Smooth muscle cell of bladder (primary cell): ENCODE data around the gene RASD1. TPM values are rescaled to one million over a fixed set of nuclear protein-coding genes. Genes with fewer than 3 reads are reported as not detected.

Experiments
- total RNA-seq: library from RNA; depleted of rRNA; stranded (reverse); fragments of >200 nt; gene quantifications from 2 replicates; pipeline ENCODE4 v1.2.3, GENCODE V29; 2014

Gene RASD1
- 2.4 and 2.6 TPM in 2 replicates for total RNA-seq

GRCh38 chr17:17496189-17497064 lies at the start of gene RASD1:
RASD1 (minus strand) TSS chr17:17496395; CDS start chr17:17496181, 214 bp downstream.

GRCh38 chr17:17476865-17477467 lies 19.2 kb downstream of the RASD1 start, which contains the start of gene MED9:
MED9 (plus strand) TSS chr17:17477000; CDS start chr17:17477042, 42 bp downstream.

Other genes starting within 250 kb of the RASD1 start
- 64.9 and 71.4 TPM in 2 replicates for gene COPS3, start 215.1 kb downstream of the RASD1 start, total RNA-seq
- 1.3 and 1.5 TPM in 2 replicates for gene NT5M, start 193.0 kb downstream of the RASD1 start, total RNA-seq
- 9.5 and 10.2 TPM in 2 replicates for gene MED9, start 19.4 kb downstream of the RASD1 start, total RNA-seq
- gene PEMT, start 95.3 kb upstream of the RASD1 start, total RNA-seq, result 15.3 and 18.6 TPM in 2 replicates
- 5.5 and 7.7 TPM in 2 replicates for gene RAI1, start 185.1 kb upstream of the RASD1 start, total RNA-seq